Tibial nerve (tissue), 4 donors: Measurements from ENCODE around the gene MUSK. TPM values are rescaled to one million over a fixed set of nuclear protein-coding genes. Genes with fewer than 3 reads are reported as not detected.

Experiments
- DNase-seq, 2 donors: peaks; one replicate each; pipeline ENCODE4 v3.0.0-alpha.2; 2019; ENCODE audit warnings: low spot score in 2 of 2
- H3K27ac ChIP-seq, 4 donors: fragments of 200-600 bp; sonication (generic) in 3 of 4; one replicate each; pipeline ENCODE4 v1.5.1; 2017 to 2019; ENCODE audit warnings: mild to moderate bottlenecking in 1 of 4
- H3K27me3 ChIP-seq, 2 donors: fragments of 200-600 bp; sonication (generic) in 1 of 2; one replicate each; pipeline versions ENCODE4 v1.5.1 to v1.6.0; 2017 to 2019
- H3K36me3 ChIP-seq, 3 donors: fragments of 200-600 bp; sonication (generic); one replicate each; pipeline ENCODE4 v1.5.1; 2018 to 2019
- H3K4me1 ChIP-seq, 4 donors: fragments of 200-600 bp; sonication (generic) in 3 of 4; one replicate each; pipeline ENCODE4 v1.5.1; 2017 to 2019
- H3K4me3 ChIP-seq, 4 donors: fragments of 200-600 bp; sonication (generic) in 3 of 4; one replicate each; pipeline ENCODE4 v1.5.1; 2017 to 2019; ENCODE audit warnings: mild to moderate bottlenecking in 1 of 4, moderate library complexity in 1 of 4
- H3K9me3 ChIP-seq, 4 donors: fragments of 200-600 bp; sonication (generic) in 3 of 4; one replicate each; pipeline ENCODE4 v1.5.1; 2017 to 2019
- EP300 ChIP-seq, 2 donors: sonication (generic); formaldehyde crosslinking; IDR thresholded peaks; one replicate each; pipeline ENCODE4 v1.6.1; 2017; ENCODE audit warnings: antibody characterized with exemption in 2 of 2, mild to moderate bottlenecking in 1 of 2
- POLR2A ChIP-seq, 2 donors: fragments of 450-650 bp; IDR thresholded peaks; one replicate each; pipeline ENCODE4 v1.6.1; 2017; ENCODE audit warnings: antibody characterized with exemption in 2 of 2, mild to moderate bottlenecking in 2 of 2, moderate library complexity in 2 of 2
- WGBS, 2 donors: methylation state at CpG; one replicate each; pipeline ENCODE4 v1.1.5; 2018; 5-methylcytosine and 5-hydroxymethylcytosine counted together
- total RNA-seq, 4 donors: library from RNA; depleted of rRNA; stranded (reverse); fragments of >200 nt; gene quantifications; one replicate each; pipeline ENCODE4 v1.1.0, GENCODE V29; 2016
- TF ChIP-seq, protein P1 (sequence below), 5 experiments: fragments of 200-600 bp in 3 of 5; fragments of 450-650 bp in 2 of 5; sonication (generic) in 3 of 5; IDR thresholded peaks; one replicate each; pipeline ENCODE4 v1.5.1; 2016 to 2019; ENCODE audit warnings: antibody characterized with exemption in 5 of 5, mild to moderate bottlenecking in 3 of 5, moderate library complexity in 2 of 5

The MUSK gene
- total RNA-seq, 4 donors from 2014 or later = 0.22 to 0.63 (median 0.59) TPM; not detected in 1

GRCh38 chr9:110755179-110755578 is 86.6 kb downstream of the MUSK start:
- DNase-seq = no peak
- TF ChIP-seq EP300 (IDR thresholded peaks at IDR 0.05) = no peak
- no peak for TF ChIP-seq POLR2A (IDR thresholded peaks at IDR 0.05)
- TF ChIP-seq, protein P1, sequence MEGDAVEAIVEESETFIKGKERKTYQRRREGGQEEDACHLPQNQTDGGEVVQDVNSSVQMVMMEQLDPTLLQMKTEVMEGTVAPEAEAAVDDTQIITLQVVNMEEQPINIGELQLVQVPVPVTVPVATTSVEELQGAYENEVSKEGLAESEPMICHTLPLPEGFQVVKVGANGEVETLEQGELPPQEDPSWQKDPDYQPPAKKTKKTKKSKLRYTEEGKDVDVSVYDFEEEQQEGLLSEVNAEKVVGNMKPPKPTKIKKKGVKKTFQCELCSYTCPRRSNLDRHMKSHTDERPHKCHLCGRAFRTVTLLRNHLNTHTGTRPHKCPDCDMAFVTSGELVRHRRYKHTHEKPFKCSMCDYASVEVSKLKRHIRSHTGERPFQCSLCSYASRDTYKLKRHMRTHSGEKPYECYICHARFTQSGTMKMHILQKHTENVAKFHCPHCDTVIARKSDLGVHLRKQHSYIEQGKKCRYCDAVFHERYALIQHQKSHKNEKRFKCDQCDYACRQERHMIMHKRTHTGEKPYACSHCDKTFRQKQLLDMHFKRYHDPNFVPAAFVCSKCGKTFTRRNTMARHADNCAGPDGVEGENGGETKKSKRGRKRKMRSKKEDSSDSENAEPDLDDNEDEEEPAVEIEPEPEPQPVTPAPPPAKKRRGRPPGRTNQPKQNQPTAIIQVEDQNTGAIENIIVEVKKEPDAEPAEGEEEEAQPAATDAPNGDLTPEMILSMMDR (IDR thresholded peaks at IDR 0.05) = no peak
- no peaks in the 10 kb centered on the region for H3K27me3 ChIP-seq
- H3K27ac ChIP-seq = no peak overlapping the region
- no peaks in the 10 kb centered on the region for H3K36me3 ChIP-seq
- H3K4me3 ChIP-seq = no peak overlapping the region
- H3K4me1 ChIP-seq = peaks cover 0 to 11% (median 0%) of the 10 kb centered on the region in 4 donors
- no peaks in the 10 kb centered on the region for H3K9me3 ChIP-seq

- Histone ChIP-seq H3K27ac (no peak overlapping the region), H3K9me3 (no peaks in the 10 kb centered on the region), H3K27me3 (no peaks in the 10 kb centered on the region), H3K4me3 (no peak overlapping the region), H3K4me1 (peaks cover 0 to 3% (median 0%) of the 10 kb centered on the region in 4 donors), H3K36me3 (no peaks in the 10 kb centered on the region)
- no peak for TF ChIP-seq EP300 (IDR thresholded peaks at IDR 0.05)
- TF ChIP-seq, protein P1 (IDR thresholded peaks at IDR 0.05) = no peak
- no peak for TF ChIP-seq POLR2A (IDR thresholded peaks at IDR 0.05)
- no peak for DNase-seq
Measured at GRCh38 chr9:110758201-110758600, 89.6 kb downstream of the MUSK start.

DNA sequence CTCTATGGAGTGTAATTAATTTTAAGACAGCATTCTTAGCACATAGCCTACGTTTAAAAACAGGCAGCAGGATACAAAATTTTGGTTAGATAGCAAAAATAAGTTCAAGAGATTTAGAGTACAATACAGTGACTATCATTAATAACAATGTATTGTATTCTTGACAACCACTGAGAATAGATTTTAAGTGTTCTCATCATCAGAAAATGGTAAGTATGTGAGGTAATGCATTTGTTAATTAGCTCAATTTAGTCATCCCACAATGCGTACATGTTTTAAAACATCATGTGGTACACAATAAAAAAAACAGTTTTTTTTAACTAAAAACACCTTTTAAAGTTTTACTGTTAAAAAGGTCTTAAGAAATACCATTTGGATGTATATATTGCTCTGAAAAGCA is 94.2 kb downstream of the MUSK start:
- Histone ChIP-seq H3K36me3 (no peaks in the 10 kb centered on the region), H3K27ac (no peak overlapping the region), H3K4me3 (no peak overlapping the region), H3K27me3 (no peaks in the 10 kb centered on the region), H3K4me1 (peaks cover 0 to 11% (median 3%) of the 10 kb centered on the region in 4 donors), H3K9me3 (no peaks in the 10 kb centered on the region)
- 69 to 71% methylated on average over 2 of the region's 2 CpGs for WGBS, 2 donors
- TF ChIP-seq EP300 (IDR thresholded peaks at IDR 0.05) (no peak), POLR2A (IDR thresholded peaks at IDR 0.05) (no peak)
- TF ChIP-seq, protein P1 (IDR thresholded peaks at IDR 0.05) = no peak
- DNase-seq = no peak

DNA sequence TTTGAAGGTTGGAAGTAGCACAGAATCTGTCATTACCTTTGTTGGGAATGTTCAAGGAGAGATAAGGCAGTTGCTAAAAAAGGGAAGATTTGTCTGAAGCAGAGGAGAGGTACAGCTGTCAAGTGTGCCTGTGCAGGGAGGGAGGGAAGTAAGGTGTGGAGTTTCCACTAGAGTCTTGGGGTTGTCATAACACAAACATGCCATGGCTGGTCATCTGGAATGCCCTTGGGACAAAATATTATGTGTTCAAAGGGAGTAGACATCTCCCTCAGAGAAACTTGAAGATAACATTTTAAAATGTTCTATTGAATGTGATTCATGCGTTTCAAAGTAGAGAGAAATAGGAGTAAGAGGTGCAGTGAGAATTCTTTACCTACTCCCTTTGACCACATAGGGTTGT is 95.0 kb downstream of the MUSK start:
- Histone ChIP-seq H3K36me3 (no peaks in the 10 kb centered on the region), H3K4me3 (no peak overlapping the region), H3K4me1 (peaks cover 0 to 19% (median 3%) of the 10 kb centered on the region in 4 donors), H3K27ac (no peak overlapping the region), H3K9me3 (no peaks in the 10 kb centered on the region), H3K27me3 (no peaks in the 10 kb centered on the region)
- no peak for DNase-seq
- 92 to 95% methylated on average over 1 of the region's 1 CpG for WGBS, 2 donors
- TF ChIP-seq, protein P1 (IDR thresholded peaks at IDR 0.05) = no peak
- TF ChIP-seq POLR2A (IDR thresholded peaks at IDR 0.05) (no peak), EP300 (IDR thresholded peaks at IDR 0.05) (no peak)

GRCh38 chr9:110764006-110764405 is 95.4 kb downstream of the MUSK start:
- WGBS, 2 donors = 66 to 76% methylated on average over 3 of the region's 3 CpGs

More at GRCh38 chr9:110764006-110764405, 95.4 kb downstream of the MUSK start:
- no peak for DNase-seq
- no peak overlapping the region for H3K4me3 ChIP-seq
- no peaks in the 10 kb centered on the region for H3K27me3 ChIP-seq
- H3K36me3 ChIP-seq = no peaks in the 10 kb centered on the region
- no peak for TF ChIP-seq POLR2A (IDR thresholded peaks at IDR 0.05)
- TF ChIP-seq, protein P1 (IDR thresholded peaks at IDR 0.05) = no peak
- TF ChIP-seq EP300 (IDR thresholded peaks at IDR 0.05) = no peak
- peaks cover 0 to 23% (median 4%) of the 10 kb centered on the region in 4 donors for H3K4me1 ChIP-seq
- H3K9me3 ChIP-seq = no peaks in the 10 kb centered on the region
- H3K27ac ChIP-seq = no peak overlapping the region
